Umbilical cord (tissue), 2 donors: ENCODE results near the gene PPP2R3B. TPM values are rescaled to one million over a fixed set of nuclear protein-coding genes. Genes with fewer than 3 reads are reported as not detected.
"Not testable (repeated sequence)": the region's sequence is repeated elsewhere in the genome, so short reads cannot be mapped to it uniquely, and the experiment has no call there.

Experiments used
- DNase-seq: peaks from one replicate; pipeline ENCODE4 v3.0.0-alpha.2; 2015; ENCODE audit warnings: low spot score
- total RNA-seq: library from RNA; depleted of rRNA; stranded (reverse); fragments of >200 nt; gene quantifications from one replicate; pipeline ENCODE4 v1.2.3, GENCODE V29; 2014; ENCODE audit warnings: low replicate concordance; ENCODE audit not compliant: insufficient read depth

The PPP2R3B gene
- total RNA-seq, 1 donor from 2014 or later, result 42.6 TPM

GRCh38 chrX:405149-405548 lies 18.4 kb upstream of the PPP2R3B start:
- no peak for DNase-seq

DNA sequence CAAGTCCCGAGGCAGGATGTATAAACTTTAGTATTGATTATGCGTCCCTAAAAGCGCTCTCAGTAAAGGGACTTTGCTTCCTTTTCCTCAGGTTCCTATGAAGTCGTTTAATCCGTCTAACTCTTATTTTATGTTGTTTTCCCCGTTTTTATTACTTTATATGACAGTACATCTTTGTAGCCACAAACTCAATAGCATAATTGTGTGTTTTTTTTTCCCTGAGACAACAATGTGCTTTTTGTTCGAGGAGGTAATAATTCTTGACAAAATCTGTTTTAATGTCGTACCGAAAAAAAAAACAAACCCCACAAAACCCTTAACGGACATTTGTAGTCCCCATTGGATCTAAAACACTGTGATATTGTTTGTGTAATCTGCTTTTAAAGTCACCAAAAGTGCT lies 17.9 kb upstream of the PPP2R3B start:
- no peak for DNase-seq

- no peak for DNase-seq
Observed at GRCh38 chrX:402857-403256, 16.1 kb upstream of the PPP2R3B start.

- no peak for DNase-seq
Observed at GRCh38 chrX:400258-400657, 13.6 kb upstream of the PPP2R3B start.

- peak; percentile 22 for DNase-seq
Observed at GRCh38 chrX:397575-397974, 10.9 kb upstream of the PPP2R3B start.

DNA sequence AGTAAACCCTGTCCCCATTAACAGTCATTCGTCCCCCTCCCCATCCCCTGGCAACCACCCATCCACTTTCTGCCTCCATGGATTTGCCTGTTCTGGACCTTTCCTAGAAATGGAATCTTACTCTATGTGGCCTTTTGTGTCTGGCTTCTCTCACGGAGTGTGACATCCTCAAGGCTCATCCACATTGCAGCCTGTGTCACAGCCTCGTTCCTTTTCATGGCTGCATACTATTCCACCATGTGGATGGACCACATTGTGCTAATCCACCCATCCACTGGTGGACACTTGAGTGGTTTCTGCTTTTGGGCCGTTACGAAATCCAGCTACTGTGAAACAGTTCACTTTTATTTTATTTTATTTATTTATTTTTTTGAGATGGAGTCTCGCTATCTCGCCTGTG lies 8.1 kb upstream of the PPP2R3B start:
- no peak for DNase-seq

- no peak for DNase-seq
Observed at GRCh38 chrX:392575-392846, 5.8 kb upstream of the PPP2R3B start.

GRCh38 chrX:391717-392574 lies 5.2 kb upstream of the PPP2R3B start:
- no peak for DNase-seq

DNA sequence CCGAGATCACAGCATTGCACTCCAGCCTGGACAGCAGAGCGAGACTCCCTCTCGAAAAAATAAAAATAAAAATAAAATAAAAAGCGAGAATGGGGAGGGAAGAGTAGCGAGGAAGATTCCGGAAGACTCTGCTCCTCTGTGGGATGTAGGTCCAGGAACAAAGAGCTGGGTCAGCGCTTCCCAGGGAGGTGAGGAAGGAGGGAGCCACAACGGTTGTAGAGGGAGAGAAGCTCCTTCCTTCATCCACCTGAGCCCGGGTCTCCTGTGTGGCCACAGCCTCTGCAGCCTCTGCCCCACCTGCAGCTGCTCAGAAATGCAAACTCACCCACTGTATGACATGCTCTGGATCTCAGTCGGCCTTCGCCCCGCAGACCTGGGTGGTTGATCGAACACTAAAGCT lies 3.8 kb upstream of the PPP2R3B start:
- DNase-seq, result no peak

DNA sequence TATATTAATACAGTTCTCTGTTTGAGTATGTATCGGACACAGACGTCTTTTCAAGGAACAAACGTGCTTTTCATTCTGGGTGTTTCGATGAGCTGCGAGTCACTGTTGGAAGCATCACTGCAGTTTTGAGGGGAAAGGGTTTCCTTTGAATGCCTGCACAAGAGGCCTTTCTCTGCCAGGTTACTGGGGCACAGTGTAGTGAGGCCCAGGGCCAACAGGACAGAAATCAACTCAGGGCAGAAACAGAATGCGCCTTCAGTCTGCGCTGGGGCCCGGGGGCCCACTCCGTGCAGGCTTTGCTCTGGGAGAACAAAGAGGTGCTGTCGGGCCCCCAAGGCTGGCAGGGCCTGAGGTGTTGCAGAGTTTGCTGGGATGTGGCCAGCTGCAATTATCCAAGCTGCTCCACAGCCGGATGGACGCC lies 2.3 kb upstream of the PPP2R3B start:
- DNase-seq, result no peak

- no peak for DNase-seq
Observed at GRCh38 chrX:387729-388128, 1.0 kb upstream of the PPP2R3B start.

DNA sequence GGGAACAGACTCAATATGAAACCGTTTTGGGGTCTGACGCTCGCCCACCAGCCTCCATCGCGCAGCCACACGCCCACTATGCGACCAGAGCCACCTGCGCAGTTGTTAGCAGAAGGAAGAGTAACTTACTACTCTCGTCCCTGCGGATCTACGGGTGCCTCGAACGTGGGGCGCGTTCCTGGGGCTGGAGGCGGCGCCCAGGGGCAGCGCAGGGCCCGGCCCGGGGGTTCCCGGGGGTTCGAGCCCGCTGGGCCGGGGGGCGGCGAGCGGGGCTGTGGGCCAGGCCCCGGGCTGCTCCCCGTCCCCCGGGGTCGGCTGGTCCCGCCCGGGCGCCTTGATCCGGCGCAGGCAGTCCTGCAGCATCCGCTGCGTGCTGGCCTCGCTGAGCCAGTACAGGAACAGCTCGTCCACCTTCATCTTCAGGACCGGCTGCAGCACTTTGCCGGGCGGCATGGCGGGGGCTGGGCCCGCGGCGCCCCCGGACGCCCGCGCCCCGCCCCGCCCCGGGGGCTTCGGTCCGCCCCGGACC lies 404 bp downstream of the PPP2R3B start:
- DNase-seq, result no peak

GRCh38 chrX:385736-386135 lies 971 bp downstream of the PPP2R3B start:
- DNase-seq, result not testable (repeated sequence)

GRCh38 chrX:384861-385260 lies 1.8 kb downstream of the PPP2R3B start:
- DNase-seq, result no peak

GRCh38 chrX:378443-378842 lies 8.3 kb downstream of the PPP2R3B start:
- no peak for DNase-seq

- not testable (repeated sequence) for DNase-seq
Observed at GRCh38 chrX:376206-376605, 10.5 kb downstream of the PPP2R3B start.

DNA sequence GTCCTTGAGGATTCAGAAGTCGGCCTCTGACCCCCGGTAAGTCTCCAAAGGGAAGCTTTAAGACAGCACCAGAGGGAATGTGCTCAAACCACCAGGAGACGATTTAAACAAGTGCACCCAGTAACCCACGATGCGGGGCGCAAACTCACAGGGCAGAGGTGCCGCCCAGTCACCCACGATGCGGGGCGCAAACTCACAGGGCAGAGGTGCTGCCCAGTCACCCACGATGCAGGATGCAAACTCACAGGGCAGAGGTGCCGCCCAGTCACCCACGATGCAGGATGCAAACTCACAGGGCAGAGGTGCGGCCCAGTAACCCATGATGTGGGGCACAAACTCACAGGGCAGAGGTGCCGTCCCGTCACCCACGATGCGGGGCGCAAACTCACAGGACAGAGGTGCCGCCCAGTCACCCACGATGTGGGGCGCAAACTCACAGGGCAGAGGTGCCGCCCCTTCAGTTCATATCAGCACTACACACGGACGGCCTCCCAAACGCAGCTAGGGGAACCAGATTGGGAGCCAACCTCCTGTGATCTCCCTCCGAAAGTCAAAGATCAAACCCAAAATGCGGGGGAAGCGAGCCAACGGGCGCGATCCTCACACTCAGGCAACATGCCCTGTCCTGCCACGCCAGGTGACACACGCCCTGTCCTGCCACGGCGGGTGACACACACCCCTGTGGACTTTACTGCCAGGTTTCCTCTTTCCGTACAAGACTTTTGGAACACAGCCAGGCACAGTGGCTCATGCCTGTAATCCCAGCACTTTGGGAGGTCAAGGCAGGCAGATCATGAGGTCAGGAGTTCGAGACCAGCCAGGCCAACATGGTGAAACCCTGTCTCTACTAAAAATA lies 11.3 kb downstream of the PPP2R3B start:
- DNase-seq, result no peak

DNA sequence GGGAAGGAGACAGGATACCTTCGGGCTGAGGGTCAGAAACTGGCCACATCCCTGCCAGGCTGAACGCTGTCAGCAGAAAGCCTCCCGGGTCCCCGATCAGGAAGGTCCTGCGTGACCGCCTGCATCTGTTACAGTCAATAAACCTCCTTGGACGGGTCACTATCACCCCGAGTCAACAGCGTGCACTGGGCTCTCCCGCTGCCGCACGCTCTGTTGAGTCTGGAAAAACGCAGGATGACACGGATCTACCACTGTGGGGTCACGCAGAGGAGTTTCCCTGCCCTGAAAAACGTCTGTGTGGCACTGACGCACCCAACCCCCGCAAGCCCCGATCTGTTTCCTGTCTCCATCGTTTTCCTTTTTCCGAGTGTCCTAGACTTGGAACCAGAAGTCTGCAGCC lies 12.1 kb downstream of the PPP2R3B start:
- DNase-seq, result no peak

DNA sequence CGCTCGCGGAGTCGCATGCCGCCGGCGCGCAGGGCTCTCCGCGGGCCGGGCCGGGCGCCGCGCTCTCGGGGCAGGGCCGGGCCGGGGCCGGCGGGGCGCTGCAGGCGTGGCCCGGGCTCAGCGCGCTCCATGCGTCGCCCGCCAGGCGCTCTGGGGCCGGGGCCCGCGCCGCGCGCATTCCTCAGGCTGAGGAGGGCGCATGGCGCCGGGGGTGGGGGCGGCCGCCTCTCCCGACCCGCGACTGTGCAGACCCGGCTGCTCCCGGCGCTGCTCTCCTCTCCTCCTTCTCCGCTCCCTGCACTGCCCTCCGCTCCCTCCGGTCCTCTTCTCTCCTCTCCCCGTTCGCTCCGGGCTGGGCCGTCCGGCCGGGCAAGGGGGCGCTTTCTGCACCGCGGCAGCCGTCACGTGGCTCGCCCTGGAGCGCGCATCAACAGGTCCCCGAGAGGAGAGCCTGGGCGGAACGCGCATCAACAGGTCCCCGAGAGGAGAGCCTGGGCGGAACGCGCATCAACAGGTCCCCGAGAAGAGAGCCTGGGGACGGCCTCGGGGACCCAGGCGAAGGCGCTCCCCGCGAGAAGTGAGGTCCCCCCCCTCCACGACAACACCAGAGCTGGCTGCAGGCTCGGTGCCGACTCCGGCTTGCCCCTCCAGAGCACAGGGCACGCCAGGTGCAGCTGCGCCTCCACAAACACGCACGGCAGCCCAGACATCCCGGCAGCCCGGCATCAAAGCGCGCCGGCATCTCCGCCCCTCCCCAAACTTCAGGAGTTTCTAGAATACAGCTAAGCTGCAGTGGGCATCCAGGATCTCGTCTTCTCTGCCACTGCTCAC lies 12.9 kb downstream of the PPP2R3B start:
- DNase-seq, result peak; percentile 34

DNA sequence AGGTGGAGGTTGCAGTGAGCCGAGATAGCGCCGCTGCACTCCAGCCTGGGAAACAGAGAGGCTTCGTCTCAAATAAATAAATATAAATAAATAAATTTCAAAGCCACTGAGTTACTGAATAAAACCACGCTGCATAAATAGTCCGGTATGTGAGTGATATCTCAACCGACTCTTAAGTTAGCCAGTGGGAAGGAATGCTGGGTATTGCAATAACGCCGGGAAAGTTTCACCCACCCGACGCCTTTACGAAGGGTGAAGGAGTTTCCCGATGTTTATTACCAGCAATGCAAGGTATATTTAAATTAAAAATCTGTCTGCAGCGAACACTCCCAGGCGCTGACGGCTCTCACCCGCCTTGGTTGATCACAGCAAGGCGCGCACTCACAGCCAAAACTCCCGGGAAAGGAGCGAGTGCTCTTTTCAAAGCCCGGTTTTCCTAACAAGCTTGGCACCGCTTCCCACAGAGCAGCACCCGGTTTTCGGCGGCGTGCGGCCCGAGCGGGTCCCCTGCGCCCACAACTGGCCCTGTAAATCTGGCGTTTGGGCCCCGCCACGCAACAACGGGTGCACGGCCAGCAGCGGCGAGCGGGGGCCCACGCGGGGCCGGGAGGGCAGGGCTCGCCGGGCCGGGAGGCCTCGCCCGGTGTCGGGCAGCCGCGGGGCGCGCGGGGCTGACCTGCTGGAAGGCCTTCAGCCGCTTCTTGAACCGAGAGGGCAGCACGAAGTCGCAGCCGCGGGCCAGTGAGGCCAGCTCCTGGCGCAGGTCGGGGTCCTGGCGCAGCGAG lies 13.7 kb downstream of the PPP2R3B start:
- DNase-seq, result no peak

DNA sequence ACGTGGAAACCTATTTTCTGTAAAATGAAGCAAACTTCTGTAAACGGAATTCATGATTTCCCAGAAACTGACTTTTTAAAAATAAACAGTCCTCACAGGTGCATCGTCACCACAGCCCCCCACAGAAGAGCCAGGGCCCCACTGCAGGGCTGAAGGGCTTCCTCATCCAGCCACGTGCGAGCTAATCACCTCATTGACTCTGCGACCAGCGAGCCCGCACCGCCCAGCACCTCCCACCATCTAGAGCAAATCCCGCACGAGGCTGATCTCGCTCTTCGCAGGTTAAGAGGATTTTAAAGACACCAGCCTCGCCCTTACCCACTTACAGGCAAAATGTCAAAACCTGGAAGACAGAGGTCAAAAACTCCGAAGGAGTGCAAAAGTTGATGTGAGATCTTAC lies 14.8 kb downstream of the PPP2R3B start:
- no peak for DNase-seq
